Measurements from ENCODE around the gene TIAM1.

DNA sequence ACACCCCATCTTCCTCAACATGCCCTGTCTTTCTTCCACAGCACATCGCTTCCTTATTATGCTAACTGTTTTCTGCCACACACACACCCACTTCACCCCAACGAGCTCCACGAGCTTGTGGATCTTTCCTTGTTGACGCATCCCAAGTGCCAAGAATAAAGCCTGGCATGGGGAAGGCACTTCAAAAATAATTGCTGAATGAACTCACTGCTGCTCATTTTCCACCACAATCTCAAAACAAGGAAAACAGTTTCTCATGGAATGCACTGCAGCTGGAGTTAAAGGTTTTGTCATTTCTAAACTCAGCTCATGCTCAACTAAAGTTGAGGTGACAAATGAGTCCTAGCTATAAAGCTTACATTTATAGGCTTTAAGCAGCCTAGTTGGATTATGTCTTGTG lies 86.0 kb downstream of the TIAM1 start:
- TF ChIP-seq POLR2A (IDR thresholded peaks at IDR 0.05), result no peak
- TF ChIP-seq, protein P1, sequence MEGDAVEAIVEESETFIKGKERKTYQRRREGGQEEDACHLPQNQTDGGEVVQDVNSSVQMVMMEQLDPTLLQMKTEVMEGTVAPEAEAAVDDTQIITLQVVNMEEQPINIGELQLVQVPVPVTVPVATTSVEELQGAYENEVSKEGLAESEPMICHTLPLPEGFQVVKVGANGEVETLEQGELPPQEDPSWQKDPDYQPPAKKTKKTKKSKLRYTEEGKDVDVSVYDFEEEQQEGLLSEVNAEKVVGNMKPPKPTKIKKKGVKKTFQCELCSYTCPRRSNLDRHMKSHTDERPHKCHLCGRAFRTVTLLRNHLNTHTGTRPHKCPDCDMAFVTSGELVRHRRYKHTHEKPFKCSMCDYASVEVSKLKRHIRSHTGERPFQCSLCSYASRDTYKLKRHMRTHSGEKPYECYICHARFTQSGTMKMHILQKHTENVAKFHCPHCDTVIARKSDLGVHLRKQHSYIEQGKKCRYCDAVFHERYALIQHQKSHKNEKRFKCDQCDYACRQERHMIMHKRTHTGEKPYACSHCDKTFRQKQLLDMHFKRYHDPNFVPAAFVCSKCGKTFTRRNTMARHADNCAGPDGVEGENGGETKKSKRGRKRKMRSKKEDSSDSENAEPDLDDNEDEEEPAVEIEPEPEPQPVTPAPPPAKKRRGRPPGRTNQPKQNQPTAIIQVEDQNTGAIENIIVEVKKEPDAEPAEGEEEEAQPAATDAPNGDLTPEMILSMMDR (IDR thresholded peaks at IDR 0.05), result no peak
